ENCODE data around the gene ZCCHC8.
A peak's percentile ranks its signal among the peaks of the same experiment; 100 is the strongest.
"Not testable (repeated sequence)": the region's sequence is repeated elsewhere in the genome, so short reads cannot be mapped to it uniquely, and the experiment has no call there.

The ZCCHC8 gene
- 86.2 to 93.9 reads per million in 2 donors for total RNA-seq

GRCh38 chr12:122500685-122501488, at the start of gene ZCCHC8:
TSS of gene ZCCHC8 (minus strand) at chr12:122500932. CDS start at chr12:122500840, 92 bp downstream.
- peak; percentile 93 for DNase-seq

GRCh38 chr12:122547330-122547729, 46.6 kb upstream of the ZCCHC8 start:
- no peak for DNase-seq

GRCh38 chr12:122545855-122546254, 45.1 kb upstream of the ZCCHC8 start:
- no peak for DNase-seq

- no peak for DNase-seq
Measured at GRCh38 chr12:122544537-122544936, 43.8 kb upstream of the ZCCHC8 start.

- no peak for DNase-seq
Measured at GRCh38 chr12:122538496-122538895, 37.8 kb upstream of the ZCCHC8 start.

GRCh38 chr12:122537021-122537420, 36.3 kb upstream of the ZCCHC8 start:
- DNase-seq = no peak

GRCh38 chr12:122533856-122534255, 33.1 kb upstream of the ZCCHC8 start:
- DNase-seq = no peak

GRCh38 chr12:122528992-122529391, 28.3 kb upstream of the ZCCHC8 start:
- no peak for DNase-seq

GRCh38 chr12:122528582-122528981, 27.9 kb upstream of the ZCCHC8 start:
- DNase-seq = no peak

- DNase-seq = no peak
Measured at GRCh38 chr12:122527478-122527944, 26.8 kb upstream of the ZCCHC8 start.

- DNase-seq = peak; percentile 94
Measured at GRCh38 chr12:122526683-122527477, 26.1 kb upstream of the ZCCHC8 start, which contains the start of the genes KNTC1 and RSRC2. TSS of gene KNTC1 (plus strand) at chr12:122527249. CDS start at chr12:122530064, 2,815 bp downstream. TSS of gene RSRC2 (minus strand) at chr12:122526936. CDS start at chr12:122526853, 83 bp downstream.

GRCh38 chr12:122523846-122524718, 23.4 kb upstream of the ZCCHC8 start:
- no peak for DNase-seq

GRCh38 chr12:122523280-122523679, 22.5 kb upstream of the ZCCHC8 start:
- DNase-seq = no peak

GRCh38 chr12:122520676-122521075, 19.9 kb upstream of the ZCCHC8 start:
- no peak for DNase-seq

GRCh38 chr12:122519418-122519817, 18.7 kb upstream of the ZCCHC8 start:
- no peak for DNase-seq

- no peak for DNase-seq
Measured at GRCh38 chr12:122518908-122519307, 18.2 kb upstream of the ZCCHC8 start.

GRCh38 chr12:122517877-122518276, 17.1 kb upstream of the ZCCHC8 start:
- no peak for DNase-seq

GRCh38 chr12:122516544-122517361, 16.0 kb upstream of the ZCCHC8 start:
- DNase-seq = no peak

GRCh38 chr12:122515275-122515674, 14.5 kb upstream of the ZCCHC8 start:
- no peak for DNase-seq

GRCh38 chr12:122513660-122514059, 12.9 kb upstream of the ZCCHC8 start:
- no peak for DNase-seq

GRCh38 chr12:122513028-122513427, 12.3 kb upstream of the ZCCHC8 start:
- not testable (repeated sequence) for DNase-seq

GRCh38 chr12:122508163-122508562, 7.4 kb upstream of the ZCCHC8 start:
- no peak for DNase-seq

Measured in T-helper 9 cell (primary cell).